GM19463 (cell line): ENCODE data around the gene OVOL1.

ENCODE experiments used
- ATAC-seq: cut with Tn5 transposase; IDR thresholded peaks from one replicate; pipeline ENCODE4 v1.9.1; 2021; ENCODE audit warnings: mild to moderate bottlenecking, moderate library complexity; ENCODE audit not compliant: unreplicated experiment

Gene OVOL1

DNA sequence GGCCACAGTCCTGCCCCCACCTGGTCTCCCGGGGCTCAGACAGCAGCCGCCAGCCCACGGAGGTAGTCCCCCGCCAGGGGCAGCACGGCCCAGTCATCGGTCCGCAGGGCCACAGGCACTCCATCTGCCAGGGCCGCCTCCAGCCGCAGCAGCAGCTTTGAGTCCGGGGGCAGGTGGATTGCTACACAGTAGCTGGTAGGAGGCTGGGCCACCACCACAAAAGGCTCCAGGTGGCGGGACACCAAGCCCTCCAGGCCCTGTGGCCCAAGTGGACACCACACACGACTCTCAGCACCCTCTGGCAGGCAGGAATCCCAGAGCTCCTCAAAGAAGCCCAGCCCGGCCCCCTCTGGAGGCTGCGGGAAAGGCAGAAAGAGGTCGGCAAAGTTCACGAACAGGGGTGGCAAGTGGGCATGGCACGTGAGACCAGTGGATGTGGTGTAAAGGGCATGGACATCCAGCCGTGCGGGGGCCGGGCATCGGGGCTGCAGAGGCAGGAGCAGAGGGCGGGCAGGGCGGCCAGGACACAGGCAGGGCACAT, 9.0 kb upstream of the OVOL1 start:
- ATAC-seq: no peak

DNA sequence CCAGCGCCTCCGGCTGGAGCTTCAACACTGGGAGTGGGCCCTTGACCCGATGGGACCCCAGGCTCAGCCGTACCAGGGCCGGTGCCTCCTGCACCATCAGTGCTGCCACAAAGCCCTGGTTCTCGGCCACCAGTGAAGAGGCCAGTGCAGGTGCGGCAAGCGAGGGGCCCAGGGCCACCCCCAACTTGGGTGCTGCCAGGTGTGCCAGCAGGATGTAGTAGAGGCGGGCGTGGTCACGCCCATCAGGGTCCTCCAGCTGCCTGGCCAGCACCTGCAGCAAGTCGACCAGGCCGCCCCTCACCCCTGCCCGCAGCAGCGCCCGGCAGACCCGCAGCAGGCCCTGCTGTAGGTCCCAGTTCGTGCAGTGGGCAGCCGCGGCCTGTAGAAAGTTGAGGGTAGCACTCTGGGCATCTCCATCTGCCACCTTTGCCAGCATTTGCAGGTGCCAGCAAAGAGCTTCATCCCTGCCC, 8.4 kb upstream of the OVOL1 start:
- no peak for ATAC-seq

DNA sequence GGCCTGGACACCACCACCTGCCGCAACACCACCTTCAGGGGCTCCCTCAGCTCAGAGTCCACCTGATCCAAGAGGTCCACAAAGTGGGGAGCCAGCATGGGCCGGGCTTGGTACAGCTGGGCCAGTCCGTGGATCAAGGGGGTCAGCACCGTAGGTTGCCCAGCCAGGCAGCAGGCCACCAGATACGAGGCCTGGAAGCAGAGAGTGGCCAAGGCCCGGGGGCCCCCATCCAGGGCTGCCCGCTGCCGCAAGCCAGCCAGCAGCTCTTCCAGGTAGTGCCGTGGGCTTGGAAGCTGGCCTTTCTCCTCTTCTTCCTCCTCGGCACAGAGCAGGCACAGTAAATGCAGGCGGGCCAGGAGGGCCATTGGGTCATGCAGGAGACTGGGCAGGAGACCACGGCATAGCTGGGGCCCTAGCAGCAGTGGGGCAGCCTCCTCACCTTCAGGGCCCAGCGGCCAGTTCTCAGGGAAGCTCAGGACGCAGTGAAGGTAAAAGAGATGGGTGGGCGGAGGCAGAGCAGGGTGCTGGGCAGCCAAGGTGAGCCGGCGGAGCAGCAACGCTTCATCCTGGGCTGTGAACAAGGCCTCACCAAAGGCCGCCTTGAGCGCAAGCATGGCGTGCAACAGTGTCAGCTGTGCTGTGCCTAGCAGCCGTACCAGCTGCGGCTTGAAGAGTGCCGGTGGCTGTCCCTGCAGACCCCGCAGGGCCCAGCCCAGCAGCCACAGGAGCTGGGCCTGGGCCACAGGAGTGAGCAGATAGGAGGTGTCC, 7.8 kb upstream of the OVOL1 start:
- ATAC-seq: no peak

DNA sequence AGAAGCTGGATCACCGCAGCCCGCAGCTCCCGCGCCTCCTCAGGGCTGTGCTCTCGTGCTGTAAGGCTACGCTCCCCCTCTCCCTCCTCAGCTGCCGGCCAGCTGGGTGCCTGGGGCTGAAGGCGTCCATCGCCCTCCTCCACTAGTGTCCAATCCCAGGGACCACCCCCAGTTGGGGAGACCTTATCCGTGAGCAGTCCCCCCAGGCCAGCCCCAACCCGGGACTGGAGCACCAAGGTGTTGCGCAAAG, 7.3 kb upstream of the OVOL1 start:
- no peak for ATAC-seq

DNA sequence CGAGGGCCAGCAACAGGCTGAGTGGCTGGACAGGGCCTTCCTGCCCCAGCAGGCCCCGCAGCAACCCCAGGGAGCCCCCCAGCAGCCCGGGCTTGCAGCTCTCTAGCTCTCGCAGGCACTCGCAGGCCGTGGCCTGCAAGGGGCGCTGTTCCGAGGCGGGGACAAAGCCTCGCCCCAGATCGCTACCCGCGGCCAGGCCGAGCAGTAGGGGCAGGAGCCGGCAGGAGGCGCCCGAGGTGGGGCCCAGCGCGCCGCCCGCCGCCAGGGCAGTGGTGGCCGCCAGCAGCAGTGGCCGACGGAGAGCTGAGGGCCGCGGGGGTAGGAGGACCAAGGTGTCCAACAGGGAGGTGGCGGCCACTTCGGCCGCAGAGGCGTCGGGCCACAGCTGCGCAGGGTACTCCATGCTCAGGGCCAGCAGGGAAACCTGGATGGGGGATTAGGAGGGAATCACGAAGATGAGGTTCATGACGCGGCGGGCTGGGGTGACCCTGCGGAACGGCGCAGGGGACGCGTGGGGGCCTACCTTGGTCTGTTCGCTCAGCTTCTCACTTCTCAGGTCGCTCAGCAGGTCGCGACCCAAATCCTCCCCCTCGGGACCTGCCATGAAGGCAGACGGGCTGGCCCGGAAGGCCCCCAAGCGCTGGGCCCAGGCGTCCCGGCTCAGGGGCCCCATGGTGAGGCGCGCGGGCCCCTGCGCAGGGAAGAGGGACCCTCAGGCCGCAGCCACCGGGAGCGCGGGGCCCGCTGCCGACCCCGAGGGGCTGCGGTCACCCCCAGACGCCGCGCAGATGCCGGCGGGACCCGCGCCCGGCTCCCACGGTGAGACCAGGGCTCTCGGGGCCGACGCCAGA, 6.7 kb upstream of the OVOL1 start:
- peak; percentile 46 for ATAC-seq

DNA sequence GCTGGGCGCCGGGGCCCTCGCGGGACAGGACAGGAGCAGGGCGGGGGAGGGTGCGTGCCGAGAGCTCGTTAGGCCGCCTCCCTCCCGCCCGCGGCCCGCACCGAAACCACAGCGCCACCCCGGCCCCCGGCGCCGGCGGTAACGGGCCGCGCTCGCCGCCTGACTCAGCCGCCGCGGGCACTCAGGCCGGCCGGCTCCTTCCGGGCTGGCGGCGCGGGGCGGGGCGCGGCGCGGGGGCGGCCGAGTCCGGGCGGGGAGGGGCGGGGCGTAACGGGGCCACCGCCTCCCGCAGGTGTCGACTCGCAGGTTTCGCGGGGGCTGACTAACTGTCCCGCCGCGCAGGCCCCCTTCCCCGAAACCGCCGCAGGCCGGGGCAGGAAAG, 6.1 kb upstream of the OVOL1 start, which contains the start of gene AP5B1:
Gene AP5B1, minus strand, starts transcription at position 207 of the 382 bp plus-strand sequence. CDS start 385 bp downstream, outside the sequence.
- peak; percentile 72 for ATAC-seq

DNA sequence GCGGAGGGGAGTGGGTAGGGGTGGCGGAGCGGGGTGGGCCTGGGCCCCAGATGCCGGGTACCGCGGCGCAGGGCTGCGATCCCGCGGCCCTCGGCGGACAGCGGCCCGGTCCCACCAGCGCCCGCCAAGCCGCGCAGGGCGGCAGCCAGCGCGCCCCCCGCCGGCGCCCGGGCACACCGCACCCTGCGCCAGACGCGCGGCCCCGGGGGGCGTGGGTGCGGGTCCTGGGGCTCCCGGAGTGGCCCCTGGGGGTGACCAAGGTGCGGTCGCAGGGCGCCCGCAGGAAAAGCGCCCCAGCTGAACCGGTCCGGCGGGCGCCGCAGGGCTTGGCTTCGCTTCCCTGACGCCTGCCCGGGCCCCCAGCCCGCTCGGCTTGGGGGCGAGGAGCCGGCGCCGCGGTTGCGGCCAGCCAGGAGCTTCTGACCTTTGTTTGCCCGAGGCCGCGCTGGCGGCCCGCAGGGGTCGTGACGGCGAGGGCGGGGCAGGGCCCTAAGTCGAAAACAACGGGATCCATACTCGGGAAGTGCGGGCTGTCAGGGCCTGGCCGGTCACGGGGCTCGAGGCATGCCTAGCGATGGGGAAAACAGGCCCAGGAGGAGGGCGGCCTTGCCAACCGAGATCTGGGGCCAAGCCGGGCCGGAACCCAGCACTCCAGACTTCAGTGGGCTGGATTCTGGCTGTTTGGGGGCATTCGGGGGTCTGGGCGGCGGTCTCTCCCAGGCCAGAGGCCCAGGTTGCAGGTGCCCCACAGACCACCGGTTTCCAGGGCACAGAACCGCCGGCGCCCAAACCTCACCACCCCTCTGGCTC, 5.5 kb upstream of the OVOL1 start:
- peak; percentile 20 for ATAC-seq

DNA sequence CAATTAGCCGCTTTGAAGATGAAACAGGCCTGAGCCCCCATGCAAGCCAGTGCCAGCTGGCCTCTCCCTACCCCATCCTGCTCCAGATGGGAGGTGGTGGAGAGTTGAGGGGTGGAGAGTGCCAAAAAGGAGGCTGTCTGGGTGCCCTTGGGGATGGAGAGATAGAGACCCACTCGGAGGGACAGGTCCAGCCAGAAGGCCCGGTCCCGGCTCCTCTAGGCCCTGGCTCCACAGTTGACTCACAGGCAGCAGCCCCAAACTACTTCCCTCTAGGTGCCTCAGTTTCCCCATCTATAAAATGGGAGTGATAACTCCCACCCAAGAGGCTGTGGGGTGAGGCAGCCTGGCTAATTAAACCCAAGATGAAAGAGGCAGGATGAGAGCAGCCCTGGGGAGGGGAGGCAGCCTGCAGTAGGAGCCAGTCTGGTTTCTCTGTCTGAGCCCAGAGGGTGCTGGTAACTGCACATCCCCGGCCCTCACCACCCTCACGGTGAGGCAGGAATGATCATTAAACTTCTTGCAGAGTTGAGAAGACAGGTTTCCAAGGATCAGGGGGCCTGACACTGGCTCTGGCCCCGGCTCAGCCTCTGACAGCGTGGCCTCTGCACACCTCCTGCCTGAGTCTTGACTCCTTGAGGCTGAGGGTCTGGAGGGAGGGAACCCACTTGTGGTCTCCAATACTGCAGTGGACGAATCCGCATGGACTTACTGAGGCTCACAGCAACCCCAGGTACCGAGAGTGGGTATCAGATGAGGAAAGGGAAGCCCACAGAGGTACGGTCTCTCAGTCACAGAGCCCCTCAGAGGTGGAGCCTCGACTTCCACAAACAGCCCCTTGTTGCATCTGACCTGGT, 4.7 kb upstream of the OVOL1 start:
- ATAC-seq: no peak

DNA sequence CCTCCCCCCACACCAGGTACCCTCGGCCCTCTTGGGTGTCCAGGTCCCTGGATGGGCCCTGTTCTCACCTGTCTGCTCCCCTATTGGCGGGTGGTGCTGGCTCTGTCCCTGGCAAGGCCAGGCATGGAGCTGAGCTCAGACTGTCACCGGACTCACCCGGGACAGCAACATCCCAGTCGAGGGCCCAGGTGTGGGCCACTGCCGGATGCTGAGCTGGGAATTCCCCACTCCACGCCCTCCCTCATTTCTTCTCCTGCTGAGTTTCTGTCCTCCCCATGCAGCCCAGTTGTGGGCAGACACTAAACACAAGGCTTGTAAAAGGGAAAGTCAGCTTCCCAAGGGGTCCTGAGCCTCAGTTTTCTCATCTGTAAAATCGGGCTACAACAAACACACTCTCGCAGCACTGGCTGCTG, 4.0 kb upstream of the OVOL1 start:
- no peak for ATAC-seq

DNA sequence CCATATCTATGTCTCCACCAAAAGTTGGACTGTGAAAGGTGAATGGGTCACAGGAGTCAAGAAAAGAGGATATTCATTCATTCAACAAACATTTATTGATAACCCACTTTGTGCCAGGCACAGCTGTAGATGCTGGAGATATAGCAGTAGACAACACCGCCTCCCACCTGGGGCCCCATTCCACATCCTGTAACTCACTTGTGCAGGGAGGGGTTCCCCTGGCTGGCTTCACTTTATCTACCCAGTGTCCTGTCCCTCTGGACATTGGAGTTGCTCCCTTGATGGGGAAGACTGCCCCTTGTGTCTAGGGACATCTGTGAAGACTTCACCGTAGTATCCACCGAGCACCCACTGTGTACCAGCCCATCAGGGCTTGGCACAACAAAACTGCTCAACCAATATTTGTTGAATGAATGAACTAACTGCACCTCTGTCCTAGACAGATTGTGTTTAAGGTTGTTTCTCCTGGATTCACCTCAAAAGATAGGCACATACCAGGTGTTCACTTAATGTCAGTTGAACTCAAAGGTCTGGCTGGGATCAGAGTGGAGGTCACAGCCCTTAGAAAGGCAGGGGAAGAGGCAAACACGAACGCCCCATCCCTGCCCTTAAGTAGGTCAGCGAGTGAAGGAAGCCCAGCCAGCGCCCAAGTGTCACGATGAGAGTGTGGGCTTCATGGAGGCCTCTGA, 1.4 kb upstream of the OVOL1 start:
- no peak for ATAC-seq

DNA sequence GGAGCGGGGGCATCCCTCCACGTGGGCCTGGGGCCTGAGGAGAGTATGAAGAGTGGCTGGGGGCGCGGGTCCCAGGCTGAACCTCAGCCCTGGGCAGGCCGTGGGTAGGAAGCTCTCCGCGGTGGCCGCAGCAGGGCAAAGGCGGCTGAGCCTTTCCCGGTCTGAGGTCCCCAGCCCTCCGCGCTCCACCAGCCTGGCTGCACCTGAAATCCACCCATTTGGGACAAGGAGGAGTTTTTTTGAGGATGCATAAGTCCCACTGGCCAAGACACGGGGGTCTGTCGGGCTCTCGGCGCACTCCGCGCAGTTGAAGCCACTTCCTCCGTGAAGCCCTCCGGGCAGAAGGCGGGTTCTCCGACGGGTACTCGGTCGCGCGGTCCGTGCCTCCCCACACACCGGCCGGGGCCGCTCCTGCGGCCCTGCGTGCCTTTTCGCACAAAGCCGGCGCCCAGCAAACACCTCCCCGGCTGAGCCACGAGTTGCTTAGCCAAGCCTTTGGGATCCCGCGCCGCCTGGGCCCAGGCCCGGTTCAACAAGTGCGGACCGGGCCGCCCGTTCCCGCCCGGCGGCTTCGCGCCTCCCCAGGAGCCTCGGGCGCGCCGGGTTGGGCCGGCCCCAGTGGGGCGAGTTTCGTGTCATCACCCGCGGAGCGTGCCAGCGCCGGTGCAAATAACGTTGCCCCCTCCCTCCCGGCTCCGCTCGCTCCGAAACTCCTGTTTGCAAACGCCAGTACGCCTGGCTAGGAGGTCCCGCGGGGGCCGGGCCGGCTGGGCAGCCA, 666 bp upstream of the OVOL1 start:
- no peak for ATAC-seq

DNA sequence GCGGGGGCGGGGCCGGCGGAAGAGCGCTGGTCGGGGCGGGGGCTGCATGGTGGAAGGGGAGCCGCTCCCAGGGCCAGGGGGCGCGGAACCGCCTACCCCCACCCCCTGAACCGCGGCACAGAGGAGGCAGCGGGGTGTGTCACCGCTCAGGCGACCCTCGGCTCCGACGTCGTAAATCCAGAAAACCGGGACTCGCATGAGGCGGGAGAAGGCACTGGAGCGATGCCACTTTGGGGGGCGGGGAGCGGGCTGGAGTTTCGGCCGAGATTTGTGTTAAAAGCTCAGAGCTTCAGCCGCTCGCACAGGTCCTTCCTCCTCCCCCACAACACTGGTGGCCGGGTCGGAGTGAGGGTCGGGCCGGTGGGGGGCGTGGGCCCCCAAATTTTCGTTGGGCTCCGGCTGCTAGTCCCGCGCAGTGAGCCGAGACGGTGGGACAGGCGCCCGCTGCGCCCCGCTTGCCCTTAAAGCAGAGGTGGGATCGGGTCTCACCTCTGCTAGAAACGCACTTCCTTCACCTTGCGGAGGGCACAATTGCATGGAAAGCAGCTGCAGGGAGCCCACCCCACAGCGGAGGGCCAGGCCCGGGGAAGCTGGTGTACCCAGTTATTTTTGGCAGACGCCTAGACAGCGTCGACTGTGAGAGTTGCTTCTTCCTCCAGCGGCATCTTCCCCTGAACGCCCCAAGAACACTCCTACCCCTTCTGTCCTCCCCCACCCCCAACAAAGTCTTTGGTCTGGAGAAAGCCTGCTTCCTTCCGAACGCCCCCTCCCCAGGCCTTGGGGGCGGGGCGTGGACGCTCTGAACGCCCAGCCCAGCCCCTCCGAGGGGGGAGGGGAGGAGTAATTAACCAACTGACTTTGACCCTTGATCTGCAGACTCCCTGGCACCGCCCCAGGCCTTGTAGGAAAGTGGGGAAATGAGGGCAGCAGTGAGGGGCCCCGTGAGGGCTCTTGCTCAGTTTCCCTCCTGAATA, 1.1 kb downstream of the OVOL1 start:
- no peak for ATAC-seq

DNA sequence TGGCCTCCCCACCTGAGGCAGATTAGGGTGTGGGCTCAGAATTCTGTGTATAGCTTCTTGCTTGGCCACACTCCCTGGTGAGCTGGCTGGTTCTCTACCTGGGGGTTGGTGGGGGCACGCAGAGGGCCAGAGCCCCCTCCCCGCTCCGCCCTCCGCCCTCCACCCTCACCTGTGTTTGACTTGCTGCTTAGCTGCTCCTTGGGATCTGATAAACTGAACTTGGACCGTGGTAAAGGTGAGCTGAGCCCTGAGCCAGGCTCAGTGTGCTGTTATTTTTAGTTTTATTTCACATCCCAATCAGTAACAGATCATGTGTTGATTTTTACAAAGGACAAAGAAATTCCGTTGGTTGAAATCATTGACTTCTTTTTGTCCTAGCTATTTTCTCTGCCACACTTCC, 2.0 kb downstream of the OVOL1 start:
- ATAC-seq: no peak

DNA sequence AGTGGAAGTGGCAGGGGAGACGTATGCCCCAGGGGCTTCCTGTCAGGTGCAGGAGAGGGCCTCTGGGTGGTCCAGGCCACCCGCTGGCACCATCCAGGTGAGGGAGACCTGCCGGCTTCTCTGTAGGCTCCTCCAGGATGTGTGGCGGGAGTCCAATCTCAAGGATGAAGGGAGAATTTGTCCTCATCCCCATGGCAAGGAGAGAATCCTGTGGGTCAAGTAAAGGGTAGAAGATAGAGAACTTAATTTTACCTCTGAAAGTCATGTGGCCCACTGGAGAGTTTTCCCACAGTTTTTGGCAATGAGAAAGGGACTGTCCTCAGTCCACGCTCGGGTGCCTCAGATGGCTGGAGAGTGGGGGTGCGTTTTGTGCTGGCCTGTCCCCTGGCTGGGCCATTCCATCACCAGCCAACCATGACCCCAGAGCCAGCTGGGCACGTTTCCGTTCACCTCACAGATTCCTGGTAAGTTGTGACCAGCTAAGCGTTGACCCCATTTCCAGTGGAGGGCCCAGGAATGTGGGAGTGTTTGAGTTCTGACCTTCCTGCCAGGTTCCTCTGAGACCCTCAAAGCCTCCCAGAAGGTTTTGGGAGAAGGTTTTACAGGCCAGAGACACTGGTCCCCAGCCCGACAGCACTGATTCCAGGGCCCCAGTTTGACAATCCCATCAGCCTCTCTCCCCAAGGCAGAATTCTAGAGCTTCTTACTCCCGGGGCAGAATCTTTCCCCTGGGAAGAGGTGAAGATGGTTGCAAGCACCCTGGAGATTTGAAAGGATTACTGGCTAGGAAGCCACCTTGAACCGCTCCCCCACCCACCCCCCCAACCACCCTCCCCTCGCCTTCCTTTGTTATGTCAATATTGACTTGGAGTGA, 2.6 kb downstream of the OVOL1 start:
- no peak for ATAC-seq

DNA sequence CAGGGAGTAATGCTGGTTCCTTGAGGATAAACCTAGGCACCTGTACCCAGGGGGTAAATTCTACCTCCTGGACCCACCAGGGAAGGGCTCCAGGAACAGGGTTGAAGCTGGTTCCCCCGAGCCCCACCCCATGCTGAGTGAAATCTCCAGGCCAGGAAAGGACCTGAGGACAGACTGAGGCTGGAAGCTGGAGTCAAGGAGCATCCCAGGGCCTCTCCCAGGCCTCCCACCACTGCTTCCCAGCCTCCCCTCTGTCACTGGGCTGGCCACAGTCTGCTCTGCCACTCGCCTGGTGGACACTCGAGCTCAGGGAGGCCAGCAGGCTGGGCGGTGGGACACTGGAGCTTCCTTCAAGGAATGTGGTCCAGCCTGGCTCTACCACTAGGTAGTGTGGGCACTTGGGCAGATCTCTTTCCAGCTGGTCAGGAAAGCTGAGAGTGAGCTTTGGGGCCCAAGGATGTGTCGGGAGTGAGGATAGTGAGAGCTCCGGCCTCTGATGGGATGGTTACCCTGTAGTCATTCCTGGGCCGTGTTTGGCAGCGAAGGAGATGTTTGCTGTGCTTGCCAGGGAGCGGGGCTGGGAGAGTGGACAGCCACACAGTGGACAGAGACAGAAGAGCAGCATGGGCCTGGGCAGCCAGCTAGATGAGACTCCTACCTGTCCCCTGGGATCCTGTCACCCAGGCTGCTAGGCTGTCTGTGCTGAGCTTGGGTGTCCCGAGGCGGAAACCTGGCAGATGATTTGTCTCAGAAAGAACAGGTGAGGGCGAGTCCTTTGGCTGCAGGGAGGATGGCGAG, 3.4 kb downstream of the OVOL1 start:
- no peak for ATAC-seq
